Non-pigmented ciliary epithelial cell (primary cell): Measurements from ENCODE around the gene MRPL20.
"Not testable (repeated sequence)": the region's sequence is repeated elsewhere in the genome, so short reads cannot be mapped to it uniquely, and the experiment has no call there.

Source experiments
- DNase-seq: peaks from one replicate; pipeline ENCODE4 v3.0.0-alpha.2; 2010; ENCODE audit warnings: low read depth

Gene MRPL20

GRCh38 chr1:1425753-1426495, 18.8 kb upstream of the MRPL20 start:
- no peak for DNase-seq

- no peak for DNase-seq
Measured at GRCh38 chr1:1425426-1425752, 18.3 kb upstream of the MRPL20 start.

GRCh38 chr1:1424707-1425106, 17.6 kb upstream of the MRPL20 start:
- DNase-seq: no peak

- no peak for DNase-seq
Measured at GRCh38 chr1:1423245-1423597, 16.1 kb upstream of the MRPL20 start.

GRCh38 chr1:1422465-1423244, 15.6 kb upstream of the MRPL20 start:
- no peak for DNase-seq

- no peak for DNase-seq
Measured at GRCh38 chr1:1421907-1422464, 14.9 kb upstream of the MRPL20 start.

- DNase-seq: no peak
Measured at GRCh38 chr1:1421147-1421906, 14.2 kb upstream of the MRPL20 start, which contains the start of gene ANKRD65. TSS of gene ANKRD65 (minus strand) at chr1:1421276. CDS start at chr1:1421005, 271 bp downstream.

GRCh38 chr1:1420654-1421141, 13.6 kb upstream of the MRPL20 start:
- no peak for DNase-seq

GRCh38 chr1:1419813-1420653, 12.9 kb upstream of the MRPL20 start:
- no peak for DNase-seq

GRCh38 chr1:1419363-1419812, 12.3 kb upstream of the MRPL20 start:
- DNase-seq: no peak

- DNase-seq: no peak
Measured at GRCh38 chr1:1418464-1419362, 11.6 kb upstream of the MRPL20 start.

- DNase-seq: not testable (repeated sequence)
Measured at GRCh38 chr1:1417825-1418463, 10.9 kb upstream of the MRPL20 start.

GRCh38 chr1:1417396-1417795, 10.3 kb upstream of the MRPL20 start:
- DNase-seq: not testable (repeated sequence)

GRCh38 chr1:1415751-1416150, 8.7 kb upstream of the MRPL20 start:
- no peak for DNase-seq

GRCh38 chr1:1412311-1412902, 5.3 kb upstream of the MRPL20 start:
- not testable (repeated sequence) for DNase-seq

- DNase-seq: no peak
Measured at GRCh38 chr1:1411626-1412025, 4.5 kb upstream of the MRPL20 start.

- DNase-seq: not testable (repeated sequence)
Measured at GRCh38 chr1:1410238-1410637, 3.1 kb upstream of the MRPL20 start.

GRCh38 chr1:1407636-1408318, 684 bp upstream of the MRPL20 start:
- no peak for DNase-seq
